Inferior parietal cortex (tissue), 1 donor: ENCODE results near the gene ARHGAP29.
"Not testable (repeated sequence)": the region's sequence is repeated elsewhere in the genome, so short reads cannot be mapped to it uniquely, and the experiment has no call there.

Experiments
- DNase-seq: peaks from one replicate; pipeline ENCODE4 v3.0.0-alpha.2; 2016; ENCODE audit errors: extremely low spot score

The ARHGAP29 gene

GRCh38 chr1:94165843-94166242 lies 71.5 kb downstream of the ARHGAP29 start:
- DNase-seq = no peak

- DNase-seq = not testable (repeated sequence)
Measured at GRCh38 chr1:94164885-94165284, 72.5 kb downstream of the ARHGAP29 start.

DNA sequence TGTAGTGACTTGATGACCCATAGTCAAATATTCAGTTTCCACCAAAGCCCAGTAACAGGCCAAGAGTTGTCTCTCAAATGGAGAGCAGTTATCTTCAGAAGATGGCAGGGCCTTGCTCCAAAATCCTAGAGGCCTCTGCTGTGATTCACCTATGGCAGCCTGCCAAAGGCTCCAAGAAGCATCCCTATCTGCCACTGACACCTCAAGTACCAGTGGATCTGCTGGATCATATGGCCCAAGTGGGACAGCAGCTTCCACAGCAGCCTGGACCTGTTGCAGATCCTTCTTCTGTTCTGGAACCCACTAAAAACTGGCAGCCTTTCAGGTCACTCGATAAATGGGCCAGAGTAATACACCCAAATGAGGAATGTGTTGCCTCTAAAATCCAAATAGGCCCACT lies 73.3 kb downstream of the ARHGAP29 start:
- not testable (repeated sequence) for DNase-seq

GRCh38 chr1:94163249-94163648 lies 74.1 kb downstream of the ARHGAP29 start:
- not testable (repeated sequence) for DNase-seq

- DNase-seq = no peak
Measured at GRCh38 chr1:94160811-94161210, 76.6 kb downstream of the ARHGAP29 start.

- no peak for DNase-seq
Measured at GRCh38 chr1:94156096-94156625, 81.2 kb downstream of the ARHGAP29 start.

GRCh38 chr1:94154989-94155388 lies 82.4 kb downstream of the ARHGAP29 start:
- no peak for DNase-seq

DNA sequence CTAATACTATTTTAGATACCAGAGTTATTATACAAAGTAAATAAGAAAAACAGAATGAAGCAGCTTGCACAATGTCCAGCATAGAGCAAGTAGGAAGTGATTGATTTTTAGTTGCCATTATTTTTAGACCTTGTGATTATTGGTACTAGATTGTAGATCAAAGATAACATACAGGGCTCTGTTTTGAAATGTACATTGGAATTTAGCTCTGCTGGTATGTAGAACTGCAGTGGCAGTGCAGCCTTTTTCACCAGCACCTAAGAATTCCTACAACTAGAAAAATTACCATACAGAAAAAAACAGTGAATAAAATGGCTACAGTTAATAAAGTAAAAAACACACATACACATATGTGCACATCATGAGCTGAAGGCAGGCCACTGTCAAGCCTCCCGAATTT lies 84.3 kb downstream of the ARHGAP29 start:
- no peak for DNase-seq

DNA sequence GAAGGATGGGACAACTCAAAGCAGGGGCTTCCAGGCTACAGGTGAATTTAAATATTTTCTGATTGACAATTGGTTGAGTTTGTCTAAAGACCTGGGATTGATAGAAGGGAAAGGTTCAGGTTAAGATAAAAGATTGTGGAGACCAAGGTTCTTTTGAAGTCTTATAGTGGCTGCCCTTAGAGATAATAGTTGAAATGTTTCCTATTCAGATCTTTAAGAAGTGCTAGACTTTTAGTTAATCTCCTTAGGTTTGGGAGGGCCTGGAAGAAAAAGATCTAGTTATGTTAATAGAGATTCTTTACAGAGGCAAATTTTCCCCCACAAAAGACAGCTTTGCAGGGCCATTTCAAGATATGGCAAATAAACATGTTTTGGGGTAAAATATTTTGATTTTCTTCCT lies 88.2 kb downstream of the ARHGAP29 start:
- not testable (repeated sequence) for DNase-seq

DNA sequence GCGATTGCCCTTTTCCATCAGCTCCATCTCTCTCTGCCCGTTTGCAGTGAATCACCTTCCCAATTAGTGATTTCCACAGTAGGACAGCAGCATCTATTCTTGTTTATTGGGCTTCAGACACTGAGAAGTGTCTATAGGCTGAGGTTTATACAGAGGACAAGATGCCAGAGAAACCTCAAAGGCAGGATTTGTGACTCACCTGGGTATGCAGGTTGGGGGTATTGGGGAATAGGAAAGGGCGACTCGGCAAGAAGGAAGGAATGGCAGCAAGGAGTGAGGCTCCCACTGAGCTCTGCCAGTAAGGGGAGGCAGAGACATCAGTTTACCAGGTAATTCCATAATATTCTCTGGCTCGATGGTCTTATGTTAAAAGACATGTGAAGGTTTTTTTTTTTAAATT lies 91.1 kb downstream of the ARHGAP29 start:
- no peak for DNase-seq

DNA sequence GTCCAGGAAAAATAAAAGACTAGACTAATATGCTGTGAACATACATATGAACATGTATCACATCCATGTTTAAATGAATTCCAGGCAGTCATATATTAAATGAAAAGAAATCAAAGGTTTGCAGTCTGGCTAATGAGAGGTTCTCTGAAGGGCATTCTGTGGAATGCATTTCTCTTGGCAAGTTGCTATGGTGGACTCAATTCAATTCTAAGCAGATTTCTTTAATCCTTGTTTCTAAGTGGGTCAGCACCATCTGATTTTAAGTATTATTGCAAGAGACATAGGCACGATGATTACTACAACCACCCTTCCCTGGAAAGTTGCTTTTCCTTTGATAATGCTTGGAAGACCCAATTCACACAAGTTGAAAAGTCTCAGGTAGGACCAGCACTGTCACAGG lies 92.5 kb downstream of the ARHGAP29 start:
- no peak for DNase-seq

GRCh38 chr1:94143809-94144176 lies 93.6 kb downstream of the ARHGAP29 start:
- no peak for DNase-seq

- DNase-seq = no peak
Measured at GRCh38 chr1:94143173-94143808, 94.1 kb downstream of the ARHGAP29 start.

- no peak for DNase-seq
Measured at GRCh38 chr1:94142583-94142982, 94.8 kb downstream of the ARHGAP29 start.

- no peak for DNase-seq
Measured at GRCh38 chr1:94142022-94142421, 95.4 kb downstream of the ARHGAP29 start.

- no peak for DNase-seq
Measured at GRCh38 chr1:94132111-94132510, 105.3 kb downstream of the ARHGAP29 start.

GRCh38 chr1:94130851-94131595 lies 106.4 kb downstream of the ARHGAP29 start:
- no peak for DNase-seq

GRCh38 chr1:94126651-94127050 lies 110.7 kb downstream of the ARHGAP29 start:
- DNase-seq = no peak

DNA sequence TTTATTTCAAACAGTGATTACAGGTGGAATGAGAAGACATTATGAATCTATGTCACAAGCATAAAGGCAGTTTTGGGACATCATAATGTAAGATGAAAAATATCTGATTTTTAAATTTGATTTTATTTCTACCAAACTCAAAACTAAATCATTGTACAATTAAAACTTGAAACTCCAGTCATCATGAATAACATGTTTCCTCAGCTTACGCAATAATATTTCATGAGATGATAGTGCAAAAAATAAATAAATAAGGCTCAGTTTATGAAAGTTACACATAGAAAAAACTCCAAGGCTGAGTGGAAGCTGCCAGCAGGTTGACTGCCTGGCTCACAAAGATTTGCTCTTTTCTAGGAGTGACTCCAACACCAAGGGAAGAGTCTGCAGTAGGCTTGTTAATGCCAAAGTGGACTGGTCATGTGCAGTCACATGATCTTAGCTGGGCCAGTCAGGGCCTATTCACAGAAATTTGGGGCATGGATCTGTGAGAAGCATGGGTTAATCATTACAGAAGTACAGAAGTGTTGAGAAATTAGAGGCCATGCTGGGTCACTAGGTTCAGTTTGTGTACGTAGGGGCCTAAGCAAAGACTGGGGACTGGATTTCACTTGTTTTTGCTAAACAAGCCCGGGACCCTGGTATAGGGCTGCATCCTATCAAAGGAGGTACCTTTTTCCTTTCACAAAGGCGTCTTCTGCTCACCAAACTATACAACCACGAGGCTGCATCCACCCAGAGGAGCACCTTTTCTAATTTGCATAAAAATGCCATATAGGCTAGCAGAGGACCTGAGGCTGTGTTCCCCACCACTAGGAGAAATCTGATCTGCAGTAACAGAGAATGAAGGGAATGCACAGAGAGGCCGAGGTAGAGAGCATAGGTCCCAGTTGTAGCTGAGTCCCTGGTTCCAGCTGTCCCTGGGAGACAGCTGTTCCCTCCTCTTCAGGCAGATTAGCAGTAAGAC lies 111.6 kb downstream of the ARHGAP29 start:
- DNase-seq = no peak

- no peak for DNase-seq
Measured at GRCh38 chr1:94124538-94124937, 112.8 kb downstream of the ARHGAP29 start.

DNA sequence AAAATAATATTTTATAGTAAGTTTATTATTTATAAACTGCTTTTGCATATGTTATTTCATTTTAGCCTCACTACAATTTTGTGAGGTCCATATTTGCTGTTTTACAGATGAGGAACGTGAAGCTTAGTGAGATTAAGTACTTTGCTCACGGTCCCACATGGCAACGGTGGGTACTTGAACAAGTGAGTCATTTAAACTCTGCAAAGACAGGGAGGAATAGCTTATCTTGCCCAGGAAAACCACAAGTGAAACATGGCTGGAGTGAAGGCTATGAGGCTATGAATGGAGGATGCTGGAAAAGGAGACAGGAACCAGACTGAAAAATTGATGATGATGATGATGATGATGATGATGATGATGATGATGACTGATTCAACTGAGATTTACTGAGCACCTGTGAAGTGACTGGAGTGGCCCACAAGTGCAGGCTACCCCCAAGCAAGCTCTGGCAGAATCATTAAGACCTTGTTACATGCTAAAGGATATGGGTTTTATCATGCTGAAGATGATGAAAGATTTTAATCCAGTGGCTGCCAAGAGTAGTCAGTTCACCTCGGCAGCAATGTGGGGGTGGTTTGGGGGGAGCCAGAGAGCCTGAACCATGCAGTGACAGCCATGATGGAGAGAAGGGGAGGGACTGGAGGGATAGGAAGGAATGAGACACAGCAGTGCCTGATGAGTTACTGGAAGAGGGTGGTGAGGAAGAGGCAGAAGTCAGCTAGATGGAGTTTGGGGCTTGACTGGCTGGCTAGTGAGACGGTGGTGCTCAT lies 115.0 kb downstream of the ARHGAP29 start:
- DNase-seq = no peak
